ENCODE data around the gene ANKK1.

The ANKK1 gene

GRCh38 chr11:113369411-113369810, 18.2 kb upstream of the ANKK1 start:
- H3K4me3 ChIP-seq (ENCODE audit: low read length) = no peak overlapping the region
- no peak for TF ChIP-seq CTCF (conservative IDR thresholded peaks at IDR 0.05; ENCODE audit: low read depth, low read length)
- no peak for DNase-seq (ENCODE audit: low read depth)

GRCh38 chr11:113370634-113371033, 16.9 kb upstream of the ANKK1 start:
- no peak for DNase-seq (ENCODE audit: low read depth)
- TF ChIP-seq CTCF (conservative IDR thresholded peaks at IDR 0.05; ENCODE audit: low read depth, low read length) = no peak
- H3K4me3 ChIP-seq (ENCODE audit: low read length) = no peak overlapping the region

GRCh38 chr11:113372309-113372708, 15.3 kb upstream of the ANKK1 start:
- no peak for DNase-seq (ENCODE audit: low read depth)
- TF ChIP-seq CTCF (conservative IDR thresholded peaks at IDR 0.05; ENCODE audit: low read depth, low read length) = peak; percentile 29
- no peak overlapping the region for H3K4me3 ChIP-seq (ENCODE audit: low read length)

- no peak for DNase-seq (ENCODE audit: low read depth)
- TF ChIP-seq CTCF (conservative IDR thresholded peaks at IDR 0.05; ENCODE audit: low read depth, low read length) = no peak
Measured at GRCh38 chr11:113373306-113373705, 14.3 kb upstream of the ANKK1 start.

GRCh38 chr11:113373981-113374560, 13.5 kb upstream of the ANKK1 start:
- DNase-seq (ENCODE audit: low read depth) = no peak
- TF ChIP-seq CTCF (conservative IDR thresholded peaks at IDR 0.05; ENCODE audit: low read depth, low read length) = no peak
- H3K4me3 ChIP-seq (ENCODE audit: low read length) = no peak overlapping the region

More at GRCh38 chr11:113373306-113373705, 14.3 kb upstream of the ANKK1 start:
- H3K4me3 ChIP-seq (ENCODE audit: low read length) = no peak overlapping the region

GRCh38 chr11:113375402-113375801, 12.2 kb upstream of the ANKK1 start:
- no peak overlapping the region for H3K4me3 ChIP-seq (ENCODE audit: low read length)
- no peak for DNase-seq (ENCODE audit: low read depth)
- no peak for TF ChIP-seq CTCF (conservative IDR thresholded peaks at IDR 0.05; ENCODE audit: low read depth, low read length)

GRCh38 chr11:113376156-113376555, 11.4 kb upstream of the ANKK1 start:
- no peak for TF ChIP-seq CTCF (conservative IDR thresholded peaks at IDR 0.05; ENCODE audit: low read depth, low read length)
- H3K4me3 ChIP-seq (ENCODE audit: low read length) = no peak overlapping the region
- peak; percentile 36 for DNase-seq (ENCODE audit: low read depth)
